ENCODE data around the gene FAM50B.
"Not testable (repeated sequence)": the region's sequence is repeated elsewhere in the genome, so short reads cannot be mapped to it uniquely, and the experiment has no call there.

FAM50B gene

DNA sequence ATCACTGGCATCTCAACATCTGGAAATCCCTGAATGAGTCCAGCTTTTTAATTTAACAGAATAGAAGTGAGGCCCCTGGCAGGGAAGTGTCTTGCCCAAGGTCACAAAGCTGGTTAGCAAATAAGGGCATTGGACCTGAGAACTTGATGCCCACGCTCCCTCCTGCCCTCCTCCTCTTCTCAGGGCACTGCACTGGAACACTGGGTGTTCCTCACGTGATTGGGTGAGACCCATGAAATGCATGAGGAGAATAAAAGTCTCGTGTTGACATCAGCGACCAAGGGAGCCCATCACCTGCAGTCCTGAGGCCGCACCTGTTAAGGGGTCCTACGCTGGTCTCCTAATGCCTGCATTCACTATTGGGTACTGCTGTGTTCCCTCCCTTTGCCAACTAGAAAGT lies 7.4 kb downstream of the FAM50B start:
- H3K4me3 ChIP-seq (ENCODE audit: low read length) = no peak overlapping the region
- no peak for DNase-seq (ENCODE audit: low read depth)
- TF ChIP-seq, protein P1, sequence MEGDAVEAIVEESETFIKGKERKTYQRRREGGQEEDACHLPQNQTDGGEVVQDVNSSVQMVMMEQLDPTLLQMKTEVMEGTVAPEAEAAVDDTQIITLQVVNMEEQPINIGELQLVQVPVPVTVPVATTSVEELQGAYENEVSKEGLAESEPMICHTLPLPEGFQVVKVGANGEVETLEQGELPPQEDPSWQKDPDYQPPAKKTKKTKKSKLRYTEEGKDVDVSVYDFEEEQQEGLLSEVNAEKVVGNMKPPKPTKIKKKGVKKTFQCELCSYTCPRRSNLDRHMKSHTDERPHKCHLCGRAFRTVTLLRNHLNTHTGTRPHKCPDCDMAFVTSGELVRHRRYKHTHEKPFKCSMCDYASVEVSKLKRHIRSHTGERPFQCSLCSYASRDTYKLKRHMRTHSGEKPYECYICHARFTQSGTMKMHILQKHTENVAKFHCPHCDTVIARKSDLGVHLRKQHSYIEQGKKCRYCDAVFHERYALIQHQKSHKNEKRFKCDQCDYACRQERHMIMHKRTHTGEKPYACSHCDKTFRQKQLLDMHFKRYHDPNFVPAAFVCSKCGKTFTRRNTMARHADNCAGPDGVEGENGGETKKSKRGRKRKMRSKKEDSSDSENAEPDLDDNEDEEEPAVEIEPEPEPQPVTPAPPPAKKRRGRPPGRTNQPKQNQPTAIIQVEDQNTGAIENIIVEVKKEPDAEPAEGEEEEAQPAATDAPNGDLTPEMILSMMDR (conservative IDR thresholded peaks at IDR 0.05; ENCODE audit: low read depth, low read length) = no peak

DNA sequence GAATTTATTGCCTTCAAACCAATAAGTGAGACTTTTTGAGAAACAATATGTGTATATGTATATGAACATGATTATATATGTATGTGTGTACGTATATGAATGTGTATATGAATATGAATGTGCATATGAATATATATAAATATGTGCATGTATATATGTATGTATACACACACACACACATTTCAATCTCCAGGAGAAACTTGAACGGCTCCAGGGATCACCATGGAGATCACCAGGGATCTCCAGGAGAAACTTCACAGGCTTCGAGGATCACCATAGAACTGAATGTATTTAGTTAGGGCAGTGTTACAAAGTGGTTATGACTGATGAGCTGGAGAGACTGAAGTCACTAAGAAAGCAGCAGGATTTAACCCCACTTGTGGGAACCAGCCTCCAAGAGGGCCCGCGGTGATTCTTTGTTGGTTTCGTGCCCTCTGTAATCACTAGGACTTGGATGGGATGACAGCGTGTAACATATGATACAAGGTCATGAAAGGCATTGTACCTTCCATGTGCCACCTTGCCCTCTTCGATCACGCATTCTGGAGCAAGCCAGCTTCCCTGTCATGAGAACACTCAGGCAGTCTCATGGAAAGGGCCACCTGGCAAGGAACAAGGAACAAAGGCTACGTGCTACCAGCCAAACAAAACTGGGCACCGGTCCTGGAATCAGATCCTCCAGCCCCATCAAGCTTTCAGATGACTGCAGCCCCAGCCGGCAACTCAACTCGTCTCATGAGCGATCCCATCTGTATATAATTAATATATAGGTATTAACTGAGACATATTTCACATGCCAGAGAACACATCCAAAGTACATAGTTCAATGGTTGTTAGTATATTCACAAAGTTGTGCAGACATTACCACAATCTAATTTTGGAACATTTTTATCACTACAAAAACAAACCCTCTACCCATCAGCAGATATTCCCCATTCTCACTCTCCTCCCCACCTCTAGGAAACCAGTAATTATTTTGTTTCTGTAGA lies 8.6 kb downstream of the FAM50B start:
- H3K4me3 ChIP-seq (ENCODE audit: low read length) = no peak overlapping the region
- TF ChIP-seq, protein P1 (conservative IDR thresholded peaks at IDR 0.05; ENCODE audit: low read depth, low read length) = no peak
- DNase-seq (ENCODE audit: low read depth) = no peak

DNA sequence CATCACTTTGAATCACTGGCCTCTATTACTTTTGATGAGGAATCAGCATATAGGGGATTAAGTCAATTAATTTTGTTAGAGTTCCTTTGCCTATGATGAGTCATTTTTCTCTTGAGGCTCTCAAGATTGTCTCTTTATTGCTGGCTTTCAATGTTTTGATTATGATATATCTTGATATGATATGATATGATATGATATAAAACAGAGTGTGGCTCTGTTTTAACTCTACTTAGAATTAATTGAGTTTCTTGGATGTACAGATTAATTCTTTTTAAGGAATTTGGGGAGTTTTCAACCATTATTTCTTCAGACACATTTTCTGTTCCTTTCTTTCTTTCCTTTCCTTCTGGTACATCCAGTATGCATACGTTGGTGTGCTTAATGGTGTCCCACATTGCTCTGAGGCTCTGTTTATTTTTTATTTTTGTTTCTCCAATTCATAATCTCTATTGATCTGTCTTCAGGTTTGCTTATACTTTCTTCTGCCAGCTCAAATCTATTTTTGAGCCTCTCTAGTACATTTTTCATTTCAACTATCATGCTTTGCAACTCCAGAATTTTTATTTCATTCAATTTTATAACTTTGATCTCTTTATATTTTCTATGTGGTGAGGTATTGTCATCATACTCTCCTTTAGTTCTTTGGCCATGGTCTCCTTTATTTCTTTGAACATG lies 10.8 kb downstream of the FAM50B start:
- DNase-seq (ENCODE audit: low read depth) = no peak
- TF ChIP-seq, protein P1 (conservative IDR thresholded peaks at IDR 0.05; ENCODE audit: low read depth, low read length) = no peak
- no peak overlapping the region for H3K4me3 ChIP-seq (ENCODE audit: low read length)

DNA sequence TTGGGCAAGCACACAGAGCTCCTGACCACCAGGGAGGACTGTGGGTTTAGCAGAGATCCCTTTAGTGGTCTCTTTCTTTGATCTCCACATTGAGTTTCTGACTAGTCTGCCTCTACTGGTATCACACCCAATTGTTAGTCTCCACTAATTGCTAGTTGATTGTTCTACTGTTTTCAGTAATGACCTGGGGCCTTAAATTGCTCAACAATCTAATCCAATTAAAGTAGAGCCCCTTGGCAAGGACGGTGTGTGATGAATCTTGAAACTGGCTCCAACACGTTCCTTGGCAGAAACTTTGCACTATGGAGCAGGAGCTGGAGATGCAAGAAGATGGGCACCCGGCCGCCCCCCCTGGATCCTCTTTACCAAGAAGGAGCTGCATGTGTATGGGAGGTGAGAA lies 12.3 kb downstream of the FAM50B start:
- TF ChIP-seq, protein P1 (conservative IDR thresholded peaks at IDR 0.05; ENCODE audit: low read depth, low read length) = no peak
- no peak for DNase-seq (ENCODE audit: low read depth)
- H3K4me3 ChIP-seq (ENCODE audit: low read length) = no peak overlapping the region

DNA sequence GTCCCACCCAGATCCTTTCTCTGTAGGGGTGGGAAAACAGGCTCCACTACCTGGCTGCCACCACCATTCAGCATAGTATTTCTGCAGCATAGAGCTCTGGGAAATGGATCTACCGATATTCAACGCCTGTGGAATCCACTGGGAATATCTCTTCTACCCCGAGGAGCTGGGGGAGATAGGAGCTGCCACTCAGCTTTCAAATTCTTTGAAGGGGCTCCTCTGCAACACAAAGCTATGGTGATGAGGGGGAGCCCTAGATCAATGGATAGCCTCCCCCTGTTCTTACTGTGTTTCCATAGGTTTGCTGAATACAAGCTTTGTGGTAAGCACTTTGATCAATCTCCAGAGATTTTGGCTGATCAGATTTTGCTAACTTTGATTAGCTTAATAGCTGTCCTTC lies 12.9 kb downstream of the FAM50B start:
- TF ChIP-seq, protein P1 (conservative IDR thresholded peaks at IDR 0.05; ENCODE audit: low read depth, low read length) = no peak
- H3K4me3 ChIP-seq (ENCODE audit: low read length) = no peak overlapping the region
- no peak for DNase-seq (ENCODE audit: low read depth)

DNA sequence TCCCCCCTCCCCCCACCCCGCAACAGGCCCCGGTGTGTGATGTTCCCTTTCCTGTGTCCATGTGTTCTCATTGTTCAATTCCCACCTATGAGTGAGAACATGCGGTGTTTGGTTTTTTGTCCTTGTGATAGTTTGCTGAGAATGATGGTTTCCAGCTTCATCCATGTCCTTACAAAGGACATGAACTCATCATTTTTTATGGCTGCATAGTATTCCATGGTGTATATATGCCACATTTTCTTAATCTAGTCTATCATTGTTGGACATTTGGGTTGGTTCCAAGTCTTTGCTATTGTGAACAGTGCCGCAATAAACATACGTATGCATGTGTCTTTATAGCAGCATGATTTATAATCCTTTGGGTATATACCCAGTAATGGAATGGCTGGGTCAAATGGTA lies 14.1 kb downstream of the FAM50B start:
- DNase-seq (ENCODE audit: low read depth); H3K4me3 ChIP-seq (ENCODE audit: low read length): not testable (repeated sequence)

DNA sequence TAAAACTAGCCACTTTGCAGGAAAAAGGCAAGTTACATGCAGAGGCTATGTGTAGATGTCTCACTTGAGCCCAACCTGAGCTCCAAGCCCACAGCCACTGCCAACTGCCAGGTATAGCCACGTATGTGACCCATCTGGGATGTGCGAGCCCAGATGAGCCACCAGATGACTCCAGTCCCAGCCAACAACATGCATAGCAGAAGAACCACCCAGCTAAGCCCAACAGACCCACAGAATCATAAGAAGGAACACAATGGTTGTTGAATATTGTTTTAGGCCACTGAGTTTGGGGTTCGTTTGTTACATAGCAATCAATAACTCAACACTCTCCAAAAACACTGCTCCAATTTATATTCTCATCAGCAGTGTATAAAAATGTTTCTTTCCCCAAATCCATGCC lies 16.3 kb downstream of the FAM50B start:
- TF ChIP-seq, protein P1 (conservative IDR thresholded peaks at IDR 0.05; ENCODE audit: low read depth, low read length) = no peak
- H3K4me3 ChIP-seq (ENCODE audit: low read length) = no peak overlapping the region
- DNase-seq (ENCODE audit: low read depth) = no peak

Measured in retinal pigment epithelial cell (primary cell).